ENCODE measurements around the gene TADA3.

TADA3 gene

DNA sequence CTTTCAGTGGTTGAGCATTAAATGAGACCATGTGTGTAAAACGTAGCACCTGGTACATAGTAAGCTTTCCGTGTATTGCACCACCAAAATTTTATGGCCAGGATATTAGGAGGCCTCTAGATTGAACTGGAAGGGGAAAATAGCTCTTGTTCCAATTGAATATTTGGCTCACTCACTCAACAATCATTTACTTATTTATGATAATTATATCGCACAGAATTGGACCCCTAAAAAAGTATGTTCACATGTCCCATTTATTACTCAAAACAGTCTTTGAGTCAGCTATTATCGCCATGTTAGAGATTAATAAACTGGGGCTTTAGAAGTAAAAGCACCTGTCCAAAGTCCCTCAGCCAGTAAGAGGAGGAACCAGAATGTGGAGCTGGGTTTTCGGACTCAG, 12.7 kb upstream of the TADA3 start:
- no peak overlapping the region for H3K4me3 ChIP-seq (ENCODE audit: low read depth, low read length)
- no peak for TF ChIP-seq CTCF (IDR thresholded peaks at IDR 0.05; ENCODE audit: low read depth, low read length)

GRCh38 chr3:9803494-9803893, 11.2 kb upstream of the TADA3 start:
- H3K4me3 ChIP-seq (ENCODE audit: low read depth, low read length): no peak overlapping the region
- TF ChIP-seq CTCF (IDR thresholded peaks at IDR 0.05; ENCODE audit: low read depth, low read length): no peak

GRCh38 chr3:9800529-9800928, 8.3 kb upstream of the TADA3 start:
- no peak overlapping the region for H3K4me3 ChIP-seq (ENCODE audit: low read depth, low read length)
- TF ChIP-seq CTCF (IDR thresholded peaks at IDR 0.05; ENCODE audit: low read depth, low read length): peak; percentile 15; the same call in 1 of the 2 replicates

DNA sequence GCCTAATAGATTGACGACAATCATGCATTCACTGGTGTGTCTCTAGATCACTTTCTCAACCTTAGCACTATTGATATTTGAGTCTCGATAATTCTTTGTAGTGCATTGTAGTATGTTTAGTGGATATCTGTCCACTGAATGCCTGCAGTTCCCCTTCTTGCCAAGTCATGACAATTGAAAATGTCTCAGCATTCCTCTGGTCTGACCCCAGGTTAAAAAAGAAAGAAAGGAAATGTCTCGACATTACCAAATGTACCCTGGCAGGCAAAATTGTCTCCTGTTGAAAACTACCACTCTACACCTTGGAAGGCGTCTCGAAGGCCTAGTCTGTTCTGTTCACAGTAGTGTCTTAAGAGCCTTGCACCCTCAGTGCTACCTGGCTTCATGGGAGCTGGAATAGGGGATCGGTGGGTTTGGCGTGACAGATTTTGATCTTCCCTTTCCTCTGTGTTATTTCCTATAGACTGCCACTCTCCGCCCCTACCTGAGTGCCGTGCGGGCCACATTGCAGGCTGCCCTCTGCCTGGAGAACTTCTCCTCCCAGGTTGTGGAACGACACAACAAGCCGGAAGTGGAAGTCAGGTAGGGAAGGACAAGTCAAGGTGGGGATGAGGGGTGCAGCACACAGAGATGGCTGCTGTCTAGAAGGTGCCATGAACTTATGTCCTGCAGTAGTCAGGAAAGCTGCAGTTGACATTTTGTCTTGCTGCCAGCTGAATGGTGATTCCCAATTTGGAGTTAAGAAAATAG, 5.1 kb upstream of the TADA3 start:
- no peak for TF ChIP-seq CTCF (IDR thresholded peaks at IDR 0.05; ENCODE audit: low read depth, low read length)
- H3K4me3 ChIP-seq (ENCODE audit: low read depth, low read length): no peak overlapping the region

DNA sequence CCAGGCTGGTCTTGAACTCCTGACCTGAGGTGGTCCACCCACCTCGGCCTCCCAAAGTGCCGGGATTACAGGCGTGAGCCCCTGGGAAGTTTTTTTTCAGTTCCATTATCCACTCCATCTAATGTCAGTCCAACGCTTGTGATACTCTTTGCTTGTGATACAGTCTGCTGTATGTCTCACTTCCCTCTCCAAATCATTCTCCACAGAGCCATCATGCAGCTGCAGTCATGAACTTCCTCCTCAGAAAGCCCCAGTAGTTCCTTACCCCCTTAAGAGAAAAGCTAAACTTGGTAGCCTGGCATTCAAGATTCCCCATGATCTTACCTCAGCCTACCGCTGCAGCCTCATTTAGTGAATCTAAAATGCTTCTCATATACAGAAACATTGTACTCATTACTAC, 2.9 kb upstream of the TADA3 start:
- TF ChIP-seq CTCF (IDR thresholded peaks at IDR 0.05; ENCODE audit: low read depth, low read length): no peak
- no peak overlapping the region for H3K4me3 ChIP-seq (ENCODE audit: low read depth, low read length)

DNA sequence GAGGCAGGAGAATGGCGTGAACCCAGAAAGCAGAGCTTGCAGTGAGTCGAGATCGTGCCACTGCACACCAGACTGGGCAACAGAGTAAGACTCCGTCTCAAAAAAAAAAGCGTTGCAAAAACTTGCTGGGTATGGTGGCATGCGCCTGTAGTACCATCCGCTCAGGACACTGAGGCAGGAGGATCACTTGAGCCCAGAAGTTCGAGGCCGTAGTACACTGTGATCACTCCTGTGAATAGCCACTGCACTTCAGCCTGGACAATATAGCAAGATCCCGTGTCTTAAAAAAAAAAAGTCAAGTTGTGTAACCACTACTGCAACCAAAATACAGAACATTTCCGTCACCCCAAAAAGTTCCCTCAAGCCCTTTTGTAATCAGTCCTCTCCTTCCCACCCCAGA, 2.1 kb upstream of the TADA3 start:
- TF ChIP-seq CTCF (IDR thresholded peaks at IDR 0.05; ENCODE audit: low read depth, low read length): no peak
- H3K4me3 ChIP-seq (ENCODE audit: low read depth, low read length): no peak overlapping the region

- TF ChIP-seq CTCF (IDR thresholded peaks at IDR 0.05; ENCODE audit: low read depth, low read length): no peak
- H3K4me3 ChIP-seq (ENCODE audit: low read depth, low read length): peak overlapping the region; percentile 95
Measured at GRCh38 chr3:9793161-9793781, 998 bp upstream of the TADA3 start.

Data from WI38 (cell line).